ENCODE data around the gene UGT1A5. TPM values are rescaled to one million over a fixed set of nuclear protein-coding genes. Genes with fewer than 3 reads are reported as not detected.
A peak's percentile ranks its signal among the peaks of the same experiment; 100 is the strongest.

Gene UGT1A5
- total RNA-seq, 2 experiments from 2014 or later: not detected

DNA sequence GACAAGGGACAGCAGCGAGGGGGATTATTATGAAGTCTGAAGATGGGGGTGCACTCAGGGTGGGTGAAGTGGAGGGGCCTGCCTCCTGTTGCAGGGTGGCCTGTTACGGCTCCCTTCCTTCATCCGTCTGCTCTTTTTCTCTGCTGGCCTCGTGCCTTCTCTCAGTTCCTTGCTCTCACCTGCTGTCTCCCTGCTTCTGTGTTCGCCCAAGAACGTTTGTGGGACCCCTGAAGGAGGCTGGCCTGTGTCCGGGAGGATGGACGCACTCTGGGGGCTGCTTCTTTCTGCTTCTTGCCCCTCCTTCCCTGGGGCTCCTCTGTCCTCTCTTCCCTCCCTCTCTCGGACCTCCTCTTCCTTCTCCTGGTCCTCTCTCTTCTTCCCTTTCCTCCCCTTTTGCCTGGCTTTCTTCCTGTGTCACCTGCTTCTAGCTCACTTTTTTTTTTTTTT, 79.2 kb downstream of the UGT1A5 start:
- H3K4me3 Mint-ChIP-seq: no peak overlapping the region
- no peaks in the 10 kb centered on the region for H3K9me3 Mint-ChIP-seq
- H3K4me1 Mint-ChIP-seq: no peaks in the 10 kb centered on the region
- H3K27ac Mint-ChIP-seq: no peak overlapping the region
- DNase-seq (no peak), ATAC-seq (ENCODE audit: low read depth) (no peak)
- POLR2A ChIA-PET: no interaction called here
- H3K27me3 Mint-ChIP-seq: no peaks in the 10 kb centered on the region
- no peaks in the 10 kb centered on the region for H3K36me3 Mint-ChIP-seq

DNA sequence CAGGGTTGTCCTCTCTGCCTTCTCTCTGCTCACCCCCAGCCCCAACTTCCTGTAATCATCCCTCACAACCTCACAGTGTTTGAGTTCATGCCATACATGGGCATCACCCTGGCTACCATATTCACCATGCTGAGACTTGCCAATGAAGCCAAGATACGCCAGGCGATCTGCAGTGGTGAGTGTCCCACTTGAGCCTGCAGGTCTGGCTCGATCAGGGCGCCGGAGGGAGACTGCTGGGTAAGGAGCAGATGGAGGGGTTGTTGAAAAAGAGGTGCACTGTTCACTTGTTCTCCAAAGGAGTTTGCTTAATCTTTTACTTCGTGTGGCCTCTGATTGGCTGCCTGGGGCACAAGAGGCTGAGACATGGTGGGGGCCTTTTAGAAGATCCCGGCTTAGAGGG, 80.0 kb downstream of the UGT1A5 start:
- H3K4me3 Mint-ChIP-seq: no peak overlapping the region
- POLR2A ChIA-PET: no interaction called here
- H3K4me1 Mint-ChIP-seq: no peaks in the 10 kb centered on the region
- no peak for DNase-seq
- H3K9me3 Mint-ChIP-seq: no peaks in the 10 kb centered on the region
- peaks cover 2% of the 10 kb centered on the region for H3K27me3 Mint-ChIP-seq
- no peaks in the 10 kb centered on the region for H3K36me3 Mint-ChIP-seq
- ATAC-seq (ENCODE audit: low read depth): no peak
- no peak overlapping the region for H3K27ac Mint-ChIP-seq

DNA sequence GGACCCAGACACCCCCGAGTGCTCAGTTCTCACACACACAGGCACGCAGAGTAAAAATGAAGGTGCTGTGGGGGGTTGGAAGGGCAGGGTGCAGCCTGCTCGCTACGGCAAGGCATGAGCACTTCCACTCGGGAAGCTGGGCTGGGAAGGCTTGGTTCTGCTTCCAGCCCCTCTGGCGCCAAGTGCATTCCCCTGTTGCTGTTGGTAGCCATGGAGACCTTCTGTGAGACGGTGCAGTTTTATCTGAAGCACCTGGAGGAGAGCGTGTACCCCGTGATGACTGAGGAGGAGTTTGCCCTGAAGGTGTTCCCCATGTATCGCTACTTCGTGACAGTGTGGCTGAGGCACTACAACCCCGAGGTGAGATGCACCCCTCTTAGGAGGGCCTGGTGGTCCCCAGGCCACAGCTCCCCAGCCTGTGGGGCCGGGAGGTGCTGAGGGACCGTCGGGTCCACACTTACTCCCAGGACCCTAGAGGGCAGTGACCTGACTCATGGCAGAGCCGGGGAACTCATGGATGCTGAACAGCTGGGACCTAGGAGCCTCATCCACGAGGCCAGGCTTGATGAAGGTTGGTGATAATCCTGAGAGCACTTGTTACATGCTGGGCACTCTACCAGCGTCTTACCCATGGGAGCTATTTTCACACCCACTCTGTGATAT, 80.9 kb downstream of the UGT1A5 start:
- POLR2A ChIA-PET: no interaction called here
- Mint-ChIP-seq H3K36me3 (no peaks in the 10 kb centered on the region), H3K27ac (no peak overlapping the region)

DNA sequence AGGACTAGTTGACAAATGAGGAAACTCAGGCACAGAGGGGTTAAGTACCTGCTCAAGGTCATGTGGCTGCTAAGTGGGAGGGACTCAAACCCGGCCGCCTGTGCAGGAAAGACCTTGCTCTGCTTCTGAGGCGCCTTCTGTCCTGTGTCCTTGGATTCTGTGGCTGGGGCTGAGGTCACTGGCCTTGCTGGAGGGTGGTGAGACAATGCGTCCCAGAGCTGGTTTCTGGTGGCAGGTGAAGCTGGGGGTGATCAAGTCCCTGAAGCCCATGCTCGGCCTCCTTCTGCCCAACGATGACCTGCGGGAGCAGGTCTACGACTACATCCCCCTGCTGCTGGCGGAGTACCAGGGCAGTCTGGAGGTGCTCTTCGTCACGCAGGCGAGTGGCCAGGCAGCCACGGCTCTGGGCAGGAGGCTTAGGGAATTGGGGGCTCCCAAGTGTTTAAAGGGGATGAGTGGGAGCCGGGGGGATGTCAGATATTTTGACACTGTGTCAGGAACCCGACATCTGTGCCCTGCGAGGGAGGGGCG, 81.5 kb downstream of the UGT1A5 start:
- ATAC-seq (ENCODE audit: low read depth): no peak

More for the DNA sequence above, 80.9 kb downstream of the UGT1A5 start:
- DNase-seq (no peak), ATAC-seq (ENCODE audit: low read depth) (no peak)
- Mint-ChIP-seq H3K9me3 (no peaks in the 10 kb centered on the region), H3K4me1 (no peaks in the 10 kb centered on the region), H3K4me3 (no peak overlapping the region), H3K27me3 (peaks cover 7% of the 10 kb centered on the region)

DNA sequence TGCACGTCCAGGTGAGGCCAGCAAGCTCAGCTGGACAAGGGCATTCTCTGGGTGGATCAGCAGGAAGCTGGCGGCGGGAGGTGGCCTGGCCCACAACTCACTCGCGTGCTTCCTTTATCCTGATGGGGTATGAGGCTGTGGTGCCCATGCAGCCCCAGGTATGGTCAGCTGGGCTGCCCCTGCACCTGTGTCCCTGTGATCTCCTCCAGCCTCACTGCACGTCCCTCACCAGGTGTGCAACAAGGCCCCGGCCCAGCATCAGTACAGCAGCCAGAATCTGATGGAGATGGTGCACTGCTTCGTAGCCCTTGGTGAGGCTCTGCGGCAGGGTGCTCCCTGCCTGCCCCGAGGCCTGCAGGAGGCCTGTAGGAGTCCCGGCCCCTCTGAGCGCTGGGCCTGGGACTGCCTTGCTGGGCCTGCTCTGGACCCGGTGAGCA, 83.0 kb downstream of the UGT1A5 start:
- Mint-ChIP-seq H3K4me1 (peaks cover 4% of the 10 kb centered on the region), H3K27me3 (peaks cover 9% of the 10 kb centered on the region), H3K9me3 (no peaks in the 10 kb centered on the region), H3K36me3 (no peaks in the 10 kb centered on the region), H3K4me3 (no peak overlapping the region), H3K27ac (no peak overlapping the region)
- ATAC-seq (ENCODE audit: low read depth) (no peak), DNase-seq (no peak)
- POLR2A ChIA-PET: no interaction called here

More for the DNA sequence above, 81.5 kb downstream of the UGT1A5 start:
- no peak overlapping the region for H3K4me3 Mint-ChIP-seq
- DNase-seq: no peak
- H3K4me1 Mint-ChIP-seq: no peaks in the 10 kb centered on the region
- POLR2A ChIA-PET: no interaction called here
- H3K9me3 Mint-ChIP-seq: no peaks in the 10 kb centered on the region
- no peaks in the 10 kb centered on the region for H3K36me3 Mint-ChIP-seq
- no peak overlapping the region for H3K27ac Mint-ChIP-seq
- H3K27me3 Mint-ChIP-seq: peaks cover 9% of the 10 kb centered on the region

DNA sequence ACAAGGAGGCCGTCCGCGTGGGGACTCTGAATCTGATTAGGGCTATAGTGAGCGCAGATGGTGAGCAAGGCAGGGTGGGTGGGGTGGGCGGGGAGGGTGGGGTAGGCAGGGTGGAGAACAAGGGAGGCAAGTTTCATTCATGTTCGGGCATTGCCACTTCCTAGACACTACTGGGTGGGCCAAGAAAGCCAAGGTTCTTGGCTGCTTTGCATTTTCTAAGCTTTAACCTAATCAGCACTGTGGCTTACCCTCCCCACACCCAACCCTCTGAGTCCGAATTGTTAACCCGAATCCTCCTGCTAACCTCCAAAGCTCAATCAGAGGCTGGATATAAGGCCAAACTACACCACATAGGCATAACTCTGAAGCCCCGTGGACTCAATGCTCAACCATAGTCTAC, 83.5 kb downstream of the UGT1A5 start:
- H3K27ac Mint-ChIP-seq: no peak overlapping the region
- no peak for DNase-seq
- ATAC-seq (ENCODE audit: low read depth): no peak
- peaks cover 9% of the 10 kb centered on the region for H3K27me3 Mint-ChIP-seq
- no peaks in the 10 kb centered on the region for H3K36me3 Mint-ChIP-seq
- POLR2A ChIA-PET: no interaction called here
- H3K9me3 Mint-ChIP-seq: no peaks in the 10 kb centered on the region
- H3K4me1 Mint-ChIP-seq: peaks cover 6% of the 10 kb centered on the region
- H3K4me3 Mint-ChIP-seq: no peak overlapping the region

DNA sequence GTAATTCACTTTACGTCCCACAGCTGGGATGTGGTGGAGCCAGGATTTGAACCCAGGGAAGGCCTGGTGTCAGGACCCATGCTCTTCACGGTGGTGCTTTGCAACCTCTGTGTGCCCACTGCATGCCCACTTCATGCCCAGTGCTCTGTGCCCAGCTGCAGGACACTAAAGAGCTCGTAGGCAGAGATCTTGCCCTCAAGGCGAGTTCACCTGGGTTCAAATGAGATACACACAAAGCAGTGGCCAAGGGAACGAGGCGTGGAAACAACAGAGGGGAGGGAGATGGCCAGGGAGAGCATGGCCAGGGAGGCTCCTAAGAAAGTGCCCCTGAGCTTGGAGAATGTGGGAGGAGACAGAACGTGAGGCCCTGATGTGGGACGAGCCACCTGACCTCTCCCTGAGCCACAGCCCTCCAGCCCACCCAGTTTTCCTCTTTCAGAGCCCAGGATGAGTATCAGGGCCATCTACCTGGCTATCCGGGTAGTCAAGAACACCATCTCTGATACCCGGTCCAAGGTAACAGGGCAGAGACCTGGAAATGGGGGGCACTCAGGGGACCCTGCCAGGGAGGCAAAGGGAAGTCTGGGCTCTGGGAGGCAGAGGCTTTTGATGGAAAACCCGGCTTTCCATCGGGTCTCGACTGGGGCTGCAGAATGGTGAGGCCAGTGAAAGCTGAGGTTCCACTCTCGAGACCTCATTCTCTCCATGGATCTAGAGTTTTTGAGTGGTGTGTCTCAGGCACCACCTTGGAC, 85.8 kb downstream of the UGT1A5 start:
- no peak for DNase-seq
- Mint-ChIP-seq H3K4me3 (no peak overlapping the region), H3K27me3 (peaks cover 12% of the 10 kb centered on the region), H3K36me3 (no peaks in the 10 kb centered on the region), H3K27ac (no peak overlapping the region), H3K4me1 (peaks cover 7% of the 10 kb centered on the region), H3K9me3 (no peaks in the 10 kb centered on the region)
- POLR2A ChIA-PET: no interaction called here
- no peak for ATAC-seq (ENCODE audit: low read depth)

DNA sequence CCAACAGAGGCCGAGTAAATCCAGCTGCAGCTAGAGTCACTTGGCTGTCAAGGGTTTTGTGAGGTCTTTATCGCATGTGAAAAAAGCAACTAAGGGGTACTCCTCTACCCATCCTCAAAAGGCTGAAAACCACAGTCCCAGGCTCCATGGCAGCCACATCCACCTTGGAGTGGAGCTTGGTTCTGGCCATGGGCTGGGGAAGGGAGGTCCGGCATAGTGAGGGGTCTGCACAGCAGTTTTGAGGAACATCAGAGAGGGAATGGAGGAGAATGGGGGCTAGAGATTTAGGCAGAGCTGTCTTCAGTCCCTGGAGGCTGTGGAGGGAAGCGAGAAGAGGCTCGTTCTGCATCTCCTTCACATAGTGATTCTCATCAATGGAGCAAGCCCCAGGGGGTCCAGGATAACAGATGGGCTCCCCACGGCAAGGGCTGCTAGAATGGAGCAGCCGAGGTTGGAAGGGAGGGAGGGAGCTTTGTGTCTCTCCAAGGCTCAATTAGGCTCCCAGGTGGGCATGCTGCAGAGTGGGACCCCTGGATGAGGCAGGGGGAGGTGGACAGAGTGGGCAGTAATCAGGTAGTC, 86.5 kb downstream of the UGT1A5 start:
- DNase-seq (no peak), ATAC-seq (ENCODE audit: low read depth) (no peak)
- Mint-ChIP-seq H3K9me3 (no peaks in the 10 kb centered on the region), H3K4me1 (peaks cover 7% of the 10 kb centered on the region), H3K4me3 (no peak overlapping the region), H3K36me3 (no peaks in the 10 kb centered on the region), H3K27me3 (peaks cover 12% of the 10 kb centered on the region), H3K27ac (no peak overlapping the region)
- POLR2A ChIA-PET: no interaction called here

DNA sequence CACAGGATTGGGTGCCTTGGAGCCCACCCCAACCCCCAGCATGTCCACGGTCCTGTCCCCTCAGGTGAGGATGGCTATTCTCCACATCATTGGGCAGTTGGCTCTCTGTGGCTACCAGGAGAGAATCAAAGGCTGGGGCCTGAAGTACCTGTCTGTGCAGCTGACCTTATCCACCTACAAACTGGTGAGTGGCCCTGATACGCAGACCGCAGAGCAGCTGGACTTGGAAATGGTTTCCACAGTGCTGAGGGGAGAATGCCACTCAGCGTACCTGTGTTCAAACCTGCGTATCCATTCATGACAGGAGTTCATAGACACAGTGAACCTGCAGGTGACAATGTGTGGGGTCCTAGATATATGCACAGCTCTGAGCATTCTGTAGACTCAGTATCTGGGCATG, 87.0 kb downstream of the UGT1A5 start:
- Mint-ChIP-seq H3K36me3 (no peaks in the 10 kb centered on the region), H3K27me3 (peaks cover 16% of the 10 kb centered on the region), H3K27ac (no peak overlapping the region), H3K4me3 (no peak overlapping the region), H3K9me3 (no peaks in the 10 kb centered on the region), H3K4me1 (peaks cover 7% of the 10 kb centered on the region)
- POLR2A ChIA-PET: no interaction called here
- ATAC-seq (ENCODE audit: low read depth): no peak
- DNase-seq: no peak

DNA sequence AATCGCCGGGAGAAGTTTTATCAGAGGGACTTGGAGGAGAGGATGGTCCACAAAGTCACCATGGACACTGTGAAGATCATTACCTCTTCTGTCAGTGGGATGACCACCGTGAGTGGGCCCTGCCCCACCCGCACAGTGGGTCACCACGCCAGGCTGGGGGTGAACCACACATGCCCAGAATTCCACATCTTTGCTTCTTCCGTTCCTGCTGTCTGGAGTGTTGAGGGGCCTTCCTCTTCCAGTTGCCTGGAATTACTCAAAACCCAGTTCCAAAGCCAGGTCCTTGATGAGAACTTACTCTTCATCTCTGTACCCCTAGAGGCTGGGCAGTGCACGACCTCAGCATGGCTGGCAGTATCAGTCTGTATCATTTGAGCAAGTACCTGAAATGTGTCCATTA, 87.5 kb downstream of the UGT1A5 start:
- no peak for ATAC-seq (ENCODE audit: low read depth)
- no peaks in the 10 kb centered on the region for H3K36me3 Mint-ChIP-seq
- POLR2A ChIA-PET: no interaction called here
- H3K27ac Mint-ChIP-seq: no peak overlapping the region
- H3K27me3 Mint-ChIP-seq: peaks cover 20% of the 10 kb centered on the region
- H3K4me3 Mint-ChIP-seq: no peak overlapping the region
- peaks cover 7% of the 10 kb centered on the region for H3K4me1 Mint-ChIP-seq
- DNase-seq: no peak
- H3K9me3 Mint-ChIP-seq: no peaks in the 10 kb centered on the region

DNA sequence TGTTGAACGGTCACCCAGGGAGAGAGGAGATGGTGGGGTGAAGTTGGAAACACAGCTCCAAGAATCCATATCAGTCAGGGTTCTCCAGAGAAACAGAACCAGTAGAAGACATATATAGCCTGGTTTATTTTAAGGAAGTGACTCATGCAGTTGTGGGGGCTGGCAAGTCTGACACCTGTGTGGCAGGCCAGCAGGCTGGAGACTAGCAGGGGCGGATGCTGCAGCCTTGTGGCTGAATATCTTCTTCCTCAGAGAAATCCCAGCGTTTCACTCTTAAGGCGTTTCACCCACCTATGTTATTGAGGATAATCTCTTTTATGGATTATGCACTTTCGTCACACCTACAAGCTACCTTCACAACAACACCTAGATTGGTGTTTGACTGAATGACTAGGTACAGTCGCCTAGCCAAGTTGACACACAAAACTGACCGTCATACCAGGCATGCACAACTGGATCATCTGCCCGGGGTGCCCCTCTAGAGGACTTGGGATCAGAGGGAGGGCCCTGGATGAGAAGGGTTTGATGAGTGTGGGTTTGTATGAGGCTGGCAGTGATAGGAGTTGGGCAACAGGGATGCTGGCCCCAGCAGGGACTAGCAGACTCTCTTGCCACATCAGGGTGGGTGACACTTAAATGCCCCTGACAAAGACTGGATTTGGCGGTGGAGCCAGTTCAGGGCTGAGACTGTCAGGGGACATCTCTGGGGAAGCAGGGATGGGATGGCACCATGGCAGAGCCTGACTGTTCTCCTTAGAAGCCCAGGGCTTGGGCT, 88.8 kb downstream of the UGT1A5 start:
- Mint-ChIP-seq H3K27me3 (peaks cover 29% of the 10 kb centered on the region), H3K4me3 (no peak overlapping the region), H3K27ac (no peak overlapping the region), H3K4me1 (peaks cover 7% of the 10 kb centered on the region), H3K9me3 (no peaks in the 10 kb centered on the region), H3K36me3 (no peaks in the 10 kb centered on the region)
- POLR2A ChIA-PET: no interaction called here
- ATAC-seq (ENCODE audit: low read depth) (peak; percentile 92), DNase-seq (no peak)

DNA sequence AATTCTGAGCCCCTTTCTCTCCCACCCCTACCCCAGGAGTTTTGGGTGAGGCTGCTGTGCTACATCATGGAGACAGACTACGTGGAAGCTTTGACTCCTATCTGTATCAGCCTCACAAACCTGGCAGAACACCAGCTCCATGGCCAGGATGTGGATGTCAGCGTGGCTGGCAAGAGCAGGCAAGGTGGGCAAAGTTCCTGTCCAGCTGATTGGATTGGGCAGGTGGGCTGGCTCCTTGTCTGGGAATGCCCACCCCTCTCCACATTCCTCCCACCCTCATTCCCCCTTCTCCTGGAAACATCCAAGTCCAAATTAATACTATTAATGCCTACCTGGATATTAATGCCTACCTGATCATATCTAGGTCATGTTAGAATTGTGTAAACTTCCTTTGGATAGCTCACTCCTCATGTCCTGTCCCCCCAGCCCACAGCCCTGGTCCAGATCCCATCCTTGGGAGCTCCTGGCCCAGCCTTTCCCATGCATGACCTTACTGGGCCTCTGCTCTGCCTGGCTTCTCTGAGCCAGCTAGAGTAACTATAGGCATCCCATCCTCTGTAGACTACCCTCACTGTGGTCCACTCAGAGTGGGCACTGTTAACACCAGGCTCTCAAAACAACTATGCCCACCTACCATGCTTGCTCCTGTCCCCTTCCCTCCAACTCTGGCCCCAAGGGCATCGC, 89.6 kb downstream of the UGT1A5 start:
- DNase-seq (no peak), ATAC-seq (ENCODE audit: low read depth) (no peak)
- POLR2A ChIA-PET: no interaction called here
- no peaks in the 10 kb centered on the region for H3K36me3 Mint-ChIP-seq
- no peaks in the 10 kb centered on the region for H3K9me3 Mint-ChIP-seq
- H3K4me1 Mint-ChIP-seq: peaks cover 7% of the 10 kb centered on the region
- H3K27ac Mint-ChIP-seq: no peak overlapping the region
- peaks cover 29% of the 10 kb centered on the region for H3K27me3 Mint-ChIP-seq
- H3K4me3 Mint-ChIP-seq: no peak overlapping the region
